CD14-positive monocyte (primary cell): ENCODE results near the gene NLE1. TPM values are rescaled to one million over a fixed set of nuclear protein-coding genes. Genes with fewer than 3 reads are reported as not detected.

Experiments used
- DNase-seq, 3 donors: peaks; one replicate each; pipeline ENCODE4 v3.0.0-alpha.2; 2011 to 2022
- H2AFZ ChIP-seq: 2 replicates; pipeline ENCODE4 v1.6.0; 2012; ENCODE audit warnings: mild to moderate bottlenecking, low read depth, low read length, inconsistent platforms; ENCODE audit not compliant: insufficient read depth, poor library complexity, severe bottlenecking
- H3K27ac ChIP-seq, 2 donors: 1 replicate in 1 of 2; 2 replicates in 1 of 2; pipeline ENCODE4 v1.5.1; 2012 to 2013; ENCODE audit warnings: low read length in 2 of 2, control low read depth in 1 of 2, inconsistent platforms in 1 of 2, low read depth in 1 of 2, mild to moderate bottlenecking in 1 of 2
- H3K27me3 ChIP-seq, 2 donors: one replicate each; pipeline versions ENCODE4 v1.6.0 to v1.6.1; 2011 to 2013; ENCODE audit warnings: low read length in 2 of 2; ENCODE audit not compliant: control insufficient read depth in 2 of 2, insufficient read depth in 2 of 2
- H3K36me3 ChIP-seq, 2 donors: replicated peaks in 1 of 2; 1 replicate in 1 of 2; 2 replicates in 1 of 2; pipeline versions ENCODE4 v1.5.1 to v1.6.1; 2012 to 2013; ENCODE audit warnings: low read length in 2 of 2, control low read depth in 1 of 2, inconsistent platforms in 1 of 2, mild to moderate bottlenecking in 1 of 2; ENCODE audit not compliant: insufficient read depth in 2 of 2, control insufficient read depth in 1 of 2
- H3K4me1 ChIP-seq, 2 donors: 1 replicate in 1 of 2; 2 replicates in 1 of 2; pipeline versions ENCODE4 v1.5.1 to v1.6.1; 2012 to 2013; ENCODE audit warnings: low read length in 2 of 2, control low read depth in 1 of 2, inconsistent platforms in 1 of 2, mild to moderate bottlenecking in 1 of 2, moderate library complexity in 1 of 2; ENCODE audit not compliant: insufficient read depth in 2 of 2, control insufficient read depth in 1 of 2
- H3K4me2 ChIP-seq: replicated peaks from 2 replicates; pipeline ENCODE3; 2012; ENCODE audit warnings: low read length, moderate library complexity, mild to moderate bottlenecking; ENCODE audit not compliant: poor library complexity, severe bottlenecking; ENCODE audit errors: extremely low read depth
- H3K4me3 ChIP-seq, 3 experiments: fragments of 200-600 bp in 1 of 3; sonication (generic) in 1 of 3; replicated peaks in 1 of 3; 1 replicate in 2 of 3; 2 replicates in 1 of 3; pipeline ENCODE4 v1.5.1; 2011 to 2013; ENCODE audit warnings: low read length in 3 of 3, mild to moderate bottlenecking in 3 of 3, control low read depth in 2 of 3, low read depth in 2 of 3, inconsistent platforms in 1 of 3, moderate library complexity in 1 of 3
- H3K79me2 ChIP-seq: 2 replicates; pipeline ENCODE4 v1.6.0; 2012; ENCODE audit warnings: mild to moderate bottlenecking, control low read depth, inconsistent platforms, low read length, moderate library complexity; ENCODE audit not compliant: insufficient read depth
- H3K9ac ChIP-seq: 2 replicates; pipeline ENCODE4 v1.6.0; 2017; ENCODE audit warnings: low read length, mild to moderate bottlenecking; ENCODE audit not compliant: insufficient read depth, poor library complexity, severe bottlenecking
- H3K9me3 ChIP-seq, 2 donors: replicated peaks in 1 of 2; 1 replicate in 1 of 2; 2 replicates in 1 of 2; pipeline versions ENCODE4 v1.5.1 to v1.6.1; 2012 to 2013; ENCODE audit warnings: low read length in 2 of 2, control low read depth in 1 of 2; ENCODE audit not compliant: control insufficient read depth in 1 of 2, insufficient read depth in 1 of 2
- H4K20me1 ChIP-seq: 2 replicates; pipeline ENCODE4 v1.6.0; 2012; ENCODE audit warnings: mild to moderate bottlenecking, low read length, control low read depth, moderate library complexity; ENCODE audit not compliant: insufficient read depth
- H3K27ac Mint-ChIP-seq, 7 donors: one replicate each; pipeline ENCODE4 v1.8.0; 2020; ENCODE audit warnings: mild to moderate bottlenecking in 7 of 7, mixed read lengths in 7 of 7, moderate library complexity in 6 of 7, inconsistent platforms in 2 of 7
- H3K27me3 Mint-ChIP-seq, 3 donors: one replicate each; pipeline ENCODE4 v1.8.0; 2021 to 2022; ENCODE audit warnings: low read depth in 3 of 3, mild to moderate bottlenecking in 3 of 3, mixed read lengths in 3 of 3, moderate library complexity in 3 of 3, inconsistent platforms in 1 of 3
- H3K36me3 Mint-ChIP-seq, 2 donors: one replicate each; pipeline ENCODE4 v1.8.0; 2020; ENCODE audit warnings: mixed read lengths in 2 of 2, inconsistent platforms in 1 of 2, mild to moderate bottlenecking in 1 of 2
- H3K4me1 Mint-ChIP-seq: one replicate; pipeline ENCODE4 v1.8.0; 2020; ENCODE audit warnings: mild to moderate bottlenecking, mixed read lengths
- H3K4me3 Mint-ChIP-seq, 2 donors: one replicate each; pipeline ENCODE4 v1.8.0; 2020; ENCODE audit warnings: mild to moderate bottlenecking in 2 of 2, mixed read lengths in 2 of 2, moderate library complexity in 1 of 2
- H3K9me3 Mint-ChIP-seq, 7 donors: one replicate each; pipeline ENCODE4 v1.8.0; 2020 to 2022; ENCODE audit warnings: mixed read lengths in 7 of 7, mild to moderate bottlenecking in 6 of 7, moderate library complexity in 6 of 7, inconsistent platforms in 2 of 7
- WGBS: methylation state at CpG from one replicate; pipeline ENCODE4 v1.1.5; 2013; ENCODE audit warnings: missing lambda C conversion rate; ENCODE audit not compliant: insufficient coverage; 5-methylcytosine and 5-hydroxymethylcytosine counted together
- intact Hi-C, 2 donors: fragments of 100-400 bp; cut with micrococcal nuclease; formaldehyde crosslinking; loops; one replicate each; pipeline versions ENCODE4 v1.15.0 to v1.15.1; 2023
- polyA plus RNA-seq, 3 donors: library from polyadenylated mRNA; depleted of rRNA in 1 of 3; unstranded in 2 of 3; stranded (reverse) in 1 of 3; fragments of 300-500 nt in 2 of 3; fragments of >200 nt in 1 of 3; fragmentation: Illumina TruSeq in 2 of 3; gene quantifications; 1 replicate in 2 of 3; 2 replicates in 1 of 3; pipeline ENCODE4 v1.2.3, GENCODE V29; 2012 to 2021
- TF ChIP-seq, protein P1 (sequence below): fragments of 200-600 bp; IDR thresholded peaks from one replicate; pipeline ENCODE4 v1.8.0; 2022; ENCODE audit warnings: antibody characterized with exemption, mild to moderate bottlenecking

The NLE1 gene
- polyA plus RNA-seq, 3 donors: 1.6 to 3.6 (median 2.2) TPM

DNA sequence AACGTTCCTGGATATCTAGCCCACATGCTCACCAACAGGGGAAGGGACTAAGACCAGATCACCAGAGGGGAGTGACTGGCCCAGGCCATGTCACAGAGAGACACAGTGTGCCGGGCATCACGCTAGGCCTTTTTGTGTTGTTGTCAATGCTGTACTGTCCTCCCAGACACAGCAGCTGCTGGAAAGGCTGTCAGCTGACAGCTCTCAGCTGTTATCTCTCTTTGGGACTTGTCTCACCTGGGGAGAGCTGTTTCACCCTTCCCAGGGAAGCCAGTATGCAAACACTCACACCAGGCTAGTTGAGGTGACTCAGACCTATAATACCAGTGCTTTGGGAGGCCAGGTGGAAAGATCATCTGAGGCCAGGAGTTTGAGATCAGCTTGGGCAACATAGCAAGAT is 24.9 kb upstream of the NLE1 start:
- 80% methylated on average over 2 of the region's 3 CpGs for WGBS
- H3K9me3 Mint-ChIP-seq: no peaks in the 10 kb centered on the region
- intact Hi-C loops: loop anchor here in 1 of 2 donors (2.0 to 10.0 kb wide), 2 partner anchors 362 to 578 kb away; no protein-coding TSS in a partner anchor
- H3K27me3 ChIP-seq: no peaks in the 10 kb centered on the region
- H3K36me3 Mint-ChIP-seq: no peaks in the 10 kb centered on the region
- H3K79me2 ChIP-seq: no peaks in the 10 kb centered on the region
- H3K4me3 Mint-ChIP-seq: no peak overlapping the region
- no peak overlapping the region for H3K27ac ChIP-seq
- no peaks in the 10 kb centered on the region for H3K9me3 ChIP-seq
- peaks cover 4% of the 10 kb centered on the region for H3K4me1 Mint-ChIP-seq
- H3K4me3 ChIP-seq: no peak overlapping the region
- TF ChIP-seq, protein P1, sequence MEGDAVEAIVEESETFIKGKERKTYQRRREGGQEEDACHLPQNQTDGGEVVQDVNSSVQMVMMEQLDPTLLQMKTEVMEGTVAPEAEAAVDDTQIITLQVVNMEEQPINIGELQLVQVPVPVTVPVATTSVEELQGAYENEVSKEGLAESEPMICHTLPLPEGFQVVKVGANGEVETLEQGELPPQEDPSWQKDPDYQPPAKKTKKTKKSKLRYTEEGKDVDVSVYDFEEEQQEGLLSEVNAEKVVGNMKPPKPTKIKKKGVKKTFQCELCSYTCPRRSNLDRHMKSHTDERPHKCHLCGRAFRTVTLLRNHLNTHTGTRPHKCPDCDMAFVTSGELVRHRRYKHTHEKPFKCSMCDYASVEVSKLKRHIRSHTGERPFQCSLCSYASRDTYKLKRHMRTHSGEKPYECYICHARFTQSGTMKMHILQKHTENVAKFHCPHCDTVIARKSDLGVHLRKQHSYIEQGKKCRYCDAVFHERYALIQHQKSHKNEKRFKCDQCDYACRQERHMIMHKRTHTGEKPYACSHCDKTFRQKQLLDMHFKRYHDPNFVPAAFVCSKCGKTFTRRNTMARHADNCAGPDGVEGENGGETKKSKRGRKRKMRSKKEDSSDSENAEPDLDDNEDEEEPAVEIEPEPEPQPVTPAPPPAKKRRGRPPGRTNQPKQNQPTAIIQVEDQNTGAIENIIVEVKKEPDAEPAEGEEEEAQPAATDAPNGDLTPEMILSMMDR: no peak
- no peak overlapping the region for H2AFZ ChIP-seq
- no peaks in the 10 kb centered on the region for H4K20me1 ChIP-seq
- H3K4me1 ChIP-seq: no peaks in the 10 kb centered on the region
- peaks cover 5 to 7% (median 6%) of the 10 kb centered on the region in 3 donors for H3K27me3 Mint-ChIP-seq
- H3K36me3 ChIP-seq: no peaks in the 10 kb centered on the region
- DNase-seq: no peak
- H3K9ac ChIP-seq: no peak overlapping the region
- H3K4me2 ChIP-seq: no peak overlapping the region
- H3K27ac Mint-ChIP-seq: no peak overlapping the region

DNA sequence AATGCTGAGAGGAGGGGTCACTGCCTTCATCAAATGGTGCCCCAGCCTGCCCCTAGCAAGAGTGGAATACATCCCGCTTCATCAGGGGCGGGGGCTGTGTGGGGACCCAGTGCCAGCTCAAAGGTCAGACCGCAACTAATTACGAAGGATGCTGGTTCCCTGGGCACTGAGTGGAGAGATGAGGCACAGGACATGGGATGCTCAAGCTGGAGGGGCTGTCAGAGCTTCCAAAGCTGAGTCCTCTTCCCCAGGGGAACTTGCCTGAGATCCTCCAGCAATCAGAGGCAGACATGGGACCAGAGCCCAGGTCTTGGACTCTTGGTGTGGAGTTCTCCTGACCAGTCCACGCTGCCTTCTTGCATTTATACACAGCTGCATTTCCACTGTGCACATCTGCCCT is 24.4 kb upstream of the NLE1 start:
- DNase-seq: no peak
- Histone ChIP-seq H3K4me1 (peaks cover 2 to 3% of the 10 kb centered on the region in 2 donors), H3K27ac (no peak overlapping the region), H3K79me2 (no peaks in the 10 kb centered on the region), H3K9ac (no peak overlapping the region), H2AFZ (no peak overlapping the region), H3K4me2 (no peak overlapping the region), H3K9me3 (no peaks in the 10 kb centered on the region), H4K20me1 (no peaks in the 10 kb centered on the region), H3K36me3 (no peaks in the 10 kb centered on the region), H3K4me3 (no peak overlapping the region), H3K27me3 (no peaks in the 10 kb centered on the region)
- Mint-ChIP-seq H3K27me3 (peaks cover 5 to 7% (median 6%) of the 10 kb centered on the region in 3 donors), H3K4me1 (peaks cover 4% of the 10 kb centered on the region), H3K9me3 (no peaks in the 10 kb centered on the region), H3K27ac (peak overlapping the region in 1 of 7 donors; percentile 46), H3K36me3 (no peaks in the 10 kb centered on the region), H3K4me3 (peak overlapping the region in 1 of 2 donors; percentile 19)
- WGBS: 64% methylated on average over 5 of the region's 5 CpGs
- TF ChIP-seq, protein P1: no peak
- intact Hi-C loops: loop anchor here in 1 of 2 donors (2.0 to 10.0 kb wide), 2 partner anchors 362 to 578 kb away; no protein-coding TSS in a partner anchor
